ENCODE measurements around the gene RWDD1.

The RWDD1 gene

GRCh38 chr6:116570856-116571682, at the start of gene RWDD1:
Gene RWDD1, plus strand, starts transcription at chr6:116571504. Its CDS starts 79 bp downstream, at chr6:116571583.
- Histone ChIP-seq H3K36me3 (peaks cover 30% of the 10 kb centered on the region), H3K27me3 (ENCODE audit: insufficient read depth, low read depth, severe bottlenecking) (no peaks in the 10 kb centered on the region), H3K9me3 (ENCODE audit: severe bottlenecking) (no peaks in the 10 kb centered on the region), H3K27ac (peak within 1 kb of the TSS; percentile 94), H3K4me3 (ENCODE audit: low read depth, low read length) (peak within 1 kb of the TSS; percentile 79)
- DNase-seq: peak; percentile 99
- TF ChIP-seq, protein P1, sequence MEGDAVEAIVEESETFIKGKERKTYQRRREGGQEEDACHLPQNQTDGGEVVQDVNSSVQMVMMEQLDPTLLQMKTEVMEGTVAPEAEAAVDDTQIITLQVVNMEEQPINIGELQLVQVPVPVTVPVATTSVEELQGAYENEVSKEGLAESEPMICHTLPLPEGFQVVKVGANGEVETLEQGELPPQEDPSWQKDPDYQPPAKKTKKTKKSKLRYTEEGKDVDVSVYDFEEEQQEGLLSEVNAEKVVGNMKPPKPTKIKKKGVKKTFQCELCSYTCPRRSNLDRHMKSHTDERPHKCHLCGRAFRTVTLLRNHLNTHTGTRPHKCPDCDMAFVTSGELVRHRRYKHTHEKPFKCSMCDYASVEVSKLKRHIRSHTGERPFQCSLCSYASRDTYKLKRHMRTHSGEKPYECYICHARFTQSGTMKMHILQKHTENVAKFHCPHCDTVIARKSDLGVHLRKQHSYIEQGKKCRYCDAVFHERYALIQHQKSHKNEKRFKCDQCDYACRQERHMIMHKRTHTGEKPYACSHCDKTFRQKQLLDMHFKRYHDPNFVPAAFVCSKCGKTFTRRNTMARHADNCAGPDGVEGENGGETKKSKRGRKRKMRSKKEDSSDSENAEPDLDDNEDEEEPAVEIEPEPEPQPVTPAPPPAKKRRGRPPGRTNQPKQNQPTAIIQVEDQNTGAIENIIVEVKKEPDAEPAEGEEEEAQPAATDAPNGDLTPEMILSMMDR (IDR thresholded peaks at IDR 0.05; ENCODE audit: low read depth, low read length): 0 out of 2 replicates have a peak, but pooled peaks have one; percentile 10

DNA sequence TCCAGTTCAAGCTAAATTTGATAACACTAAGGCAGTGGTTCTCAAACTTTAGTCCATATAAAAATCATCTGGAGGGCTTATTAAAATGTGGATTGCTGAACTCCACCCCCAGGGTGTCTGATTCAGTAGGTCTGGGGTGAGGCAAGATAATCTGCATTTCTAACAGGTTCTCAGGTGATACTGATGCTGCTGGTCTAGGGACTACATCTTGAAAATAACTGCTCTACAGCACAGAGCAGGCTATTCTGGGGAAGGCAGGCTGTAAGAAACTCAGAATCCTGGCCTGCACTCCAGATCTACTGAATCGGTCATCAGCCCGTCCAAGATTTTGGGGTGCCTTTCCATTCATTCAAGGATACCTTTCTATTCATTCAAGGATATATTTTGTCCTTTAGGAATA, 48.4 kb upstream of the RWDD1 start:
- H3K36me3 ChIP-seq: no peaks in the 10 kb centered on the region
- TF ChIP-seq, protein P1 (IDR thresholded peaks at IDR 0.05; ENCODE audit: low read depth, low read length): no peak
- DNase-seq: no peak
- H3K4me3 ChIP-seq (ENCODE audit: low read depth, low read length): no peak overlapping the region
- no peaks in the 10 kb centered on the region for H3K9me3 ChIP-seq (ENCODE audit: severe bottlenecking)
- no peaks in the 10 kb centered on the region for H3K27me3 ChIP-seq (ENCODE audit: insufficient read depth, low read depth, severe bottlenecking)
- H3K27ac ChIP-seq: no peak overlapping the region

- no peak for DNase-seq
- no peak overlapping the region for H3K27ac ChIP-seq
- no peaks in the 10 kb centered on the region for H3K36me3 ChIP-seq
- no peaks in the 10 kb centered on the region for H3K9me3 ChIP-seq (ENCODE audit: severe bottlenecking)
- TF ChIP-seq, protein P1 (IDR thresholded peaks at IDR 0.05; ENCODE audit: low read depth, low read length): no peak
- H3K4me3 ChIP-seq (ENCODE audit: low read depth, low read length): no peak overlapping the region
- H3K27me3 ChIP-seq (ENCODE audit: insufficient read depth, low read depth, severe bottlenecking): no peaks in the 10 kb centered on the region
Measured at GRCh38 chr6:116524236-116524635, 47.1 kb upstream of the RWDD1 start.

GRCh38 chr6:116528133-116528532, 43.2 kb upstream of the RWDD1 start:
- H3K4me3 ChIP-seq (ENCODE audit: low read depth, low read length): no peak overlapping the region
- TF ChIP-seq, protein P1 (IDR thresholded peaks at IDR 0.05; ENCODE audit: low read depth, low read length): no peak
- no peak for DNase-seq
- no peak overlapping the region for H3K27ac ChIP-seq
- no peaks in the 10 kb centered on the region for H3K27me3 ChIP-seq (ENCODE audit: insufficient read depth, low read depth, severe bottlenecking)
- H3K36me3 ChIP-seq: no peaks in the 10 kb centered on the region
- H3K9me3 ChIP-seq (ENCODE audit: severe bottlenecking): no peaks in the 10 kb centered on the region

GRCh38 chr6:116528780-116529179, 42.5 kb upstream of the RWDD1 start:
- Histone ChIP-seq H3K27ac (no peak overlapping the region), H3K9me3 (ENCODE audit: severe bottlenecking) (no peaks in the 10 kb centered on the region), H3K36me3 (no peaks in the 10 kb centered on the region), H3K4me3 (ENCODE audit: low read depth, low read length) (no peak overlapping the region), H3K27me3 (ENCODE audit: insufficient read depth, low read depth, severe bottlenecking) (no peaks in the 10 kb centered on the region)
- TF ChIP-seq, protein P1 (IDR thresholded peaks at IDR 0.05; ENCODE audit: low read depth, low read length): no peak
- no peak for DNase-seq
